HEK293 (cell line): Measurements from ENCODE around the gene ALDH4A1.

Experiments used
- ZFP3 ChIP-seq: fragments of 450-650 bp; formaldehyde crosslinking; IDR thresholded peaks from 2 replicates; pipeline ENCODE4 v1.5.1; 2016; ENCODE audit warnings: low read depth, missing biosample characterization, missing genetic modification characterization
- ZNF747 ChIP-seq: fragments of 450-650 bp; formaldehyde crosslinking; IDR thresholded peaks from 2 replicates; pipeline ENCODE4 v1.5.1; 2016; ENCODE audit warnings: missing biosample characterization, missing genetic modification characterization

DNA sequence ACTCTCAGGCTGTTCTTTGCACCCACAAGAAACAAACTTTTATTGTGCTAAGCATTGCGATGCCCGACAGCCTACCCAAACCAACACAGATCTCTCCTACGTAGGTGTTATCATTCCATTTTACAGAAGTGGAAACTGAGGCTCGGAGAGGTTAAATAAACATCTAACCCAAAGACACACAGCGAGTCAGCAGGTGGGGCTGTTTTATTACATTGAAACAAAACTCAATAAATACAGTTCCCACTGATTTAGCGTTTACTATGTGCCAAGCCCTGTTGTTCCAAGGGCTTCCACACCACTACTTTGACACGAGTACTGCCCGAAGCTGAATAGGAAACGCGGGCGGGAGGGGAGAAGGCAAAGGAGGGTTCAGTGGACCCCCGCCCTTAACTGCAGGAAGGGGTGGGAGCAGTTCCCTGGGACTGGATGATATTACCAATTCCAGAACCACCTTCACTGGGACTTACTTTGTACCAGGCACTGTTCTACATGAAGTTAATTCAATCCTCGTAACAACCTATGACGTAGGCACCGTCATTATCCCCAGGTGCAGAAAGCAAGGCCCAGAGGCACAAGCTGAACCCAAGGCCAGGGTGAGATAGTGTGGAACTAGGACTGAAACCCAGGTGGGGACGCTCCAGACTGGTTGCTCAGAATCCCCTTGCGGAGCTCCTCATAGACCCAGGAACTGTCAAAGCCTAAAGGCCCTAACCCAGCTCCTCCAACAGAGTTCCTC is 19.3 kb upstream of the ALDH4A1 start:
- TF ChIP-seq ZFP3 (tag by site-specific recombination), result no peak
- TF ChIP-seq ZNF747 (tag by site-specific recombination), result no peak
